Stimulated activated CD4-positive, alpha-beta T cell treated with anti-CD3 and anti-CD28 coated beads, Interleukin-12 subunit alpha, Interleukin-12 subunit beta, amount 100 ng/mL, for 24 hours (primary cell): ENCODE data around the gene KCNA4.
"Not testable (repeated sequence)": the region's sequence is repeated elsewhere in the genome, so short reads cannot be mapped to it uniquely, and the experiment has no call there.

Source experiments
- DNase-seq, 2 experiments: peaks; one replicate each; pipeline ENCODE4 v3.0.0-alpha.2; 2020; ENCODE audit warnings: low read depth in 2 of 2

The KCNA4 gene

DNA sequence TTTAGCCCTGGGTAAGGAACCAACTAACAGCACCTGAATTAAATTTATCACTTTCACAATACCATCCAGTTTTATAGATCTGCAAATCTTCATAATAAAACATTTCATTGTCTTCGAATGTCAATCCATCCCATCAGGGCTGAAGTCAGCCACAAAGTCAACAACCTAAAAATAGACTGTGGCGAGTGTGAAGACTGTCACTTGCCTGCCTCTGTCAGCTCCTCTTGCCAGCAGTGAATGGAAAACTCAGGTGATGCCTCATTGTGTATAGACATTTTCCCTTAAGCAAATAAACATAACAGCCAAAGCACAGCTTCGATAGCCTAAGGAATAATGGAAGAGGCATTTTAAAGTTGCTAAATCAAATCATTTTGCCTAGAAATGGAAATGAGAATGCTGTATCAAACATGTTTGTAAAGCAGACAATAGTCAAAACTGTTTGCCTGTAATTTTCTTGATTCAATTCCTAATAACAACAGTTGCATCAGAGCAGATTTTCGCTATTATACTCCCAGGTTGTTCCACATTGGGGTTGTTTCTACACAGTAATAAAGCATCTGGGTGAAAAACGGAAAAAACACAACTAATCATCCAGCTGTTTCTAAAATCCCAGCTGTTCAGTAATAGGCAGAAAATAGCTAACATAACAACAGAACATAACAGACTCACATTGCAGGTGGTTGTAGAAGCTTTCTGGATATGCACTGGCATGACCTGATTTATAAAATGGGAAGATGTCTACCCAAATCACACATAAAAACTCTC lies 15.7 kb downstream of the KCNA4 start:
- no peak for DNase-seq

DNA sequence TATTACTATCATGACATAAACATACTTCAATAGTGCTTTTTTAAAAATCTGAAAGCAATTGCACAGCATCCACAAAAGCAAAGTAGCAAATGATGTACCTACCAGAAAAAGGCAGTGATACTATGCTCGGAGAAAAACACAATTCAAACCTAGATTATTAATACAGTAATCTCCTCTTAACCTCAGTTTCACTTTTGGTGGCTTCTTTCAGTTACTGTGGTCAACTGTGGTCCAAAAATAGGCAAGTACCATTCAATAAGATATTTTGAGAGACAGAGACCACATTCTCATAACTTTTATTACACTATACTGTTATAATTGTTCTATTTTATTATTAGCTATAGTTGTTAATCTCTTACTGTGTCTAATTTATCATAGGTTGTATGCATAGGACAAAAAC lies 20.8 kb downstream of the KCNA4 start:
- DNase-seq: no peak

DNA sequence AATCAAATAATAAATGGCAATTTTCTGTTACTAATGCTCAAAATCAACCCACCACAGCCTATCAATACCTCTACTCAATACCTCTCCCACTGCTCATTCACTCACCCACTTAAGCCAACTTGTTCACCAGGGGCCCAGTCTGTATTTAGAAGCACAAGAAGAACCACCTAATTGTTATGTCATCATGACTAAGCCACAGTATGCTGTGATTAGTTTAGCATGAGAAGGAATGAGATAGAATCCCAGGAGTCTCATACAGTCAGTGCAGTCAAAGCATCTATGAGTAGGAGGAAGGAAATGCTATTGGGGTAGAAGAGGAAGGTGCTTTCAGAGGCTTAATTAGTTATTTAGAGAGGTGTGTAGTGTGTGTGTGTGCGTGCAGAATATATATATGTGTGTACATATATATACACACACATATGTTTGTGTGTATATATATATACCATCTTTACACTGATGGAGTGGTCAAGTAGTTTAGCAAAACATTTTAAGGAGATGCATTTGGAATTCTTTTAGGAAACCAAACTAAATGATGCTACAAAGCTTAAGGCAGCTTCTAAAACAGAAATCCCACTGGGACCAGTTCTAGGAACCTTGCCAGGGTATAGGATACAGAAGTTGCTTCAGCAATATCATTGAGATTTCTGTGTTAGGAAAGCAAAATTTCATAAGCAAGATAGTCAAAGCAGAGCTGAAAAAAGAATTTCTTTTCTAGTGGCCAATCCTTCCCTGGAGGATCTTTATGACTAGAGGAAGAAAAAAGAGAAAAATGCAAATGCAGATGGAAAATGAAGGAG lies 27.5 kb downstream of the KCNA4 start:
- DNase-seq: no peak

DNA sequence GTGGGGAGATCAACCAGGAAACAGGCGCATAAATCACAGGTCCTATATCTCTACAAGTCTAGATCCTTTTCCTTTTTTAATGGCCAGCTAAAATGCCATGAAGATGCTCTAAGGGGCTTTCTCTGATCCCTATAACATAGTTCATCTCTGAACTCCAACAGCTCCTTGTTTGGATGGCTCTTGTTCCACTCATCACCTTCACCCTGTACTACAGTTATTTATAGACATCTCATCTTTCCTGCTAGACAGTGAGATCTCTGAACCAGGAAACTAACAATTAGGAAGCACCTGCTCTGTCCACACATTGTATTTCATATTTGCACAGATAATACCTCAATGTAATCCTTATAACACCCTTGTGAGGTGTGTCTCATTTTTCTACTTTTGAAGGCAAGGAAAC lies 31.6 kb downstream of the KCNA4 start:
- DNase-seq: no peak

DNA sequence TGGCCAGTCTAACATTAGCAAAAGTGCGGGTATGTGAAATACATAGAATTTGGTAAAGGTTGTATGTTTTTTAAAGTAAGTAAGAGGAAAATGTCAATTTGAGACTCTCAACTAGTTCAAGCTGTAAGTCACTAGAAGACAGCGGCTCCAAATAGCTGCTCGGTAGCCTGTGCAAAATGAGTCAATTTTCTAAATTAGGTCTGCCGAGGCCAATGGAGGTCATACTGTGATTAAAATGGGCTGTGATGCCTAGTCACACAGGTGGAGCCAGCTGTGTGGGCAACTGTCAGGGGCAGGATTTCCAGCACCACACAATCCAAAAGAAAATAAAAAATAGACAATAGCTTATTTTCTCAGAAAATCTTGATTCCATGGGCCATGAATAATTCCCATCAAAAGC lies 32.3 kb downstream of the KCNA4 start:
- DNase-seq: no peak

DNA sequence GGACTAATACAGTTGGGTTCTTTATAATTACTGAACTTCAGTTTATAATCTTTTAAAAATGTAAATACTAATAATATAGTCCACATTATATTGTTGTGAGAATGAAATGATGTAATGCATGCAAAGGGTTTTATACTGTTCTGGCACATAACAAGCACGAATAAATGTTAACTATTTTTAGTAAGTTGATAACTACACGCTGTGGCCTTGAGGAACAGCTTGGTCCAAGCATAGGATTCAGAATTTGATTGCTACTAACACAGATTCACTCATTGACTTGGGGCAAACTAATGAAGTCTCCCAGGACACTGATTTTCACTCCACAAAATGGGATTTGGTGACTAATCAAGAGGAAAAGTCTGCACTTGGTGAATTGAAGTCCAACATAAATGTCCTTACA lies 38.3 kb downstream of the KCNA4 start:
- DNase-seq: no peak

DNA sequence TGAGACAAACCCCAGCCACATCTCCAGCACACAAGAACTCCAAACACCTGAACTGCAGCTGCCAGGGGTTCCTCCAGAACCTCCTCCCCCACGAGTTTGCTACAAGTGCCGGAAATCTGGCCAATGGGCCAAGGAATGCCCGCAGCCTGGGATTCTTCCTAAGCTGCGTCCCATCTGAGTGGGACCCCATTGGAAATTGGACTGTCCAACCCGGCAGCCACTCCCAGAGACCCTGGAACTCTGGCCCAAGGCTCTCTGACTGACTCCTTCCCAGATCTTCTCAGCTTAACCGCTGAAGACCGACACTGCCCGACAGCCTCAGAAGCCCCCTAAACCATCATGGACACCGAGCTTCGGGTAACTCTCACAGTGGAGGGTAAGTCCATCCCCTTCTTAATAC lies 41.2 kb downstream of the KCNA4 start:
- not testable (repeated sequence) for DNase-seq

DNA sequence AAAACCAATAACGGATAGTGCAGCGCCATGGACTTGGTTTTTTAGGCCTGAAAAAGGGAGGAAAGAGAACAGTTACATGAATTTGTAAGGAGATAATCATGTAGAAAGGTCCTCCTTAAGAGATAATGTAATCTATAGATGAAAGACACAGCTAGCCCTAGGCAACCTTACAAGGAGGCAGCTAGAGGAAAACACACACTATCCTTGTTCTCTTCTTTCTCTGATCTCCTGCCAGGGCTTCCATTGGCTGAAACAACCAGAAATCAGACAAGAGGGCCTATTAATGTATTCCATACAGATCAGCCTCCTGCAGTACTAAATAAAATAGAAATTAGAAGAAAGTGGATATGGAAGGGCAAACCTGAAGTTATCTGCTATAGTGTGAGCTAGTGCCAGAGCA lies 53.0 kb downstream of the KCNA4 start:
- no peak for DNase-seq

DNA sequence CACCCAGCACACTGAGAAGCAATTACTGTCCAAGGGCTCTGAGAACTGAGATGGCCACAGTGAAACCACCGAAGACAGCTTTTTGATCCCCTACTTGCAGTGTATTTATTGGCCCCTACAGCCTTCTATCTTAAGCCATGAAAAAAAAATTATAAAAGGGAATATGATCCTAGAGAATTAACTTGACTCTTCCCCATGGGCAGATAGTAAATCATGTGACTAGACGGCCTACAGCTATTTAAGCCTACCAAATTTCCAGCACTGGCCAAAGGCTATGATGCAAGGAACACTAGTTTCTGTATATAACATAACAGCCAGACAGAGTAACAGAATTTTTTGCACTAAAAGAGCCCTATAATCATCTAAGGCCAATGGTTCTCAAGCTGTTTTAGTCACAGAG lies 53.8 kb downstream of the KCNA4 start:
- DNase-seq: no peak

DNA sequence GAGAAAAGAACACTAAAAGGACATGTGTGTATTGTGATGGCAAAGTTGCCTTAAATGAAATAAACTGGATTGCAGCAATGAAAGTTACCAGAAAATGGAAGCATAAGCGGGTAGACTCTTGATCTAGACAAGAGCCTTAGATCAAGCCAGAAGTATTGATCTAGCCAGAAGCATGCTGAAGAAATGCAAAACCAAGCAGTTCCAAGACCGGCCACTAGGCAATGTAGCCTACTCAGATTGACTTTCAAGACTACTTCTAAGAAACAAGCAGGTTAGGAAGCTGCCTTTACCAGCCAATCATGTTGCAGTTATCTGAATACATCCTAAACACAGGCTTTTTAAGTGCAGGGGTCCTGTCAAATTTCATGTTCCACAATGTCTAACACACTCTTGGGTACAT lies 54.6 kb downstream of the KCNA4 start:
- no peak for DNase-seq
